Activated naive CD4-positive, alpha-beta T cell treated with anti-CD3 and anti-CD28 coated beads for 36 hours (primary cell): ENCODE data around the gene PTDSS2. TPM values are rescaled to one million over a fixed set of nuclear protein-coding genes. Genes with fewer than 3 reads are reported as not detected.

Source experiments
- CTCF ChIA-PET: fragments of 350-600 bp; sonication (Branson Sonifier 250); formaldehyde crosslinking; loops from one replicate; lab custom pipeline; 2021; ENCODE audit warnings: antibody characterized with exemption; lab: Charles Lee
- DNase-seq: peaks from one replicate; pipeline ENCODE4 v3.0.0-alpha.2; 2020
- H3K27ac Mint-ChIP-seq: one replicate; pipeline ENCODE4 v1.8.0; 2021; ENCODE audit warnings: mild to moderate bottlenecking, mixed read lengths
- H3K27me3 Mint-ChIP-seq: one replicate; pipeline ENCODE4 v1.8.0; 2021; ENCODE audit warnings: low read depth, mixed read lengths
- H3K36me3 Mint-ChIP-seq: one replicate; pipeline ENCODE4 v1.8.0; 2021; ENCODE audit warnings: low read depth, mixed read lengths
- H3K4me1 Mint-ChIP-seq: one replicate; pipeline ENCODE4 v1.8.0; 2021; ENCODE audit warnings: low read depth, mixed read lengths
- H3K4me3 Mint-ChIP-seq: one replicate; pipeline ENCODE4 v1.8.0; 2021; ENCODE audit warnings: mild to moderate bottlenecking, moderate library complexity, mixed read lengths
- H3K9me3 Mint-ChIP-seq: one replicate; pipeline ENCODE4 v1.8.0; 2021; ENCODE audit warnings: mixed read lengths
- intact Hi-C: fragments of 100-400 bp; cut with micrococcal nuclease; formaldehyde crosslinking; loops from one replicate; pipeline ENCODE4 v1.15.1; 2023
- total RNA-seq, 2 experiments: library from RNA; stranded (reverse); gene quantifications; one replicate each; pipeline ENCODE4 v1.2.3, GENCODE V29; 2021

The PTDSS2 gene
- total RNA-seq, 2 experiments from 2014 or later = 12.1 to 15.0 TPM

GRCh38 chr11:495537-495931 is 45.5 kb downstream of the PTDSS2 start:
- intact Hi-C loops = no loop called here
- Mint-ChIP-seq H3K4me3 (no peak overlapping the region), H3K4me1 (peaks cover 4% of the 10 kb centered on the region), H3K9me3 (no peaks in the 10 kb centered on the region), H3K27me3 (no peaks in the 10 kb centered on the region), H3K27ac (no peak overlapping the region), H3K36me3 (peaks cover 32% of the 10 kb centered on the region)
- CTCF ChIA-PET = no interaction called here
- DNase-seq = no peak

GRCh38 chr11:496834-497564 is 46.9 kb downstream of the PTDSS2 start:
- CTCF ChIA-PET = no interaction called here
- DNase-seq = no peak
- Mint-ChIP-seq H3K36me3 (peaks cover 34% of the 10 kb centered on the region), H3K4me1 (peaks cover 4% of the 10 kb centered on the region), H3K9me3 (no peaks in the 10 kb centered on the region), H3K27ac (no peak overlapping the region), H3K27me3 (no peaks in the 10 kb centered on the region), H3K4me3 (no peak overlapping the region)
- intact Hi-C loops = no loop called here

- no peaks in the 10 kb centered on the region for H3K27me3 Mint-ChIP-seq
- no peak for DNase-seq
- H3K4me3 Mint-ChIP-seq = no peak overlapping the region
- intact Hi-C loops = no loop called here
- peaks cover 4% of the 10 kb centered on the region for H3K4me1 Mint-ChIP-seq
- CTCF ChIA-PET = no interaction called here
- no peaks in the 10 kb centered on the region for H3K9me3 Mint-ChIP-seq
- H3K27ac Mint-ChIP-seq = no peak overlapping the region
- peaks cover 32% of the 10 kb centered on the region for H3K36me3 Mint-ChIP-seq
These were observed 47.7 kb downstream of the PTDSS2 start for GRCh38 chr11:497565-498296.

GRCh38 chr11:498297-499181 is 48.5 kb downstream of the PTDSS2 start:
- H3K27ac Mint-ChIP-seq = no peak overlapping the region
- peaks cover 6% of the 10 kb centered on the region for H3K4me1 Mint-ChIP-seq
- intact Hi-C loops = no loop called here
- DNase-seq = no peak
- no peaks in the 10 kb centered on the region for H3K27me3 Mint-ChIP-seq
- peaks cover 32% of the 10 kb centered on the region for H3K36me3 Mint-ChIP-seq
- H3K4me3 Mint-ChIP-seq = no peak overlapping the region
- H3K9me3 Mint-ChIP-seq = no peaks in the 10 kb centered on the region
- CTCF ChIA-PET = interaction anchor here (1.1 kb wide), 1 partner anchor 21 kb away, joined by 3 read pairs; no protein-coding TSS in a partner anchor

- CTCF ChIA-PET = interaction anchor here (1.1 kb wide), 1 partner anchor 20 kb away, joined by 3 read pairs; no protein-coding TSS in a partner anchor
- Mint-ChIP-seq H3K27me3 (no peaks in the 10 kb centered on the region), H3K9me3 (no peaks in the 10 kb centered on the region), H3K4me3 (no peak overlapping the region), H3K4me1 (peaks cover 10% of the 10 kb centered on the region), H3K27ac (no peak overlapping the region), H3K36me3 (peaks cover 31% of the 10 kb centered on the region)
- no peak for DNase-seq
- intact Hi-C loops = no loop called here
These were observed 49.4 kb downstream of the PTDSS2 start for GRCh38 chr11:499201-500076.

GRCh38 chr11:501001-501682 is 51.1 kb downstream of the PTDSS2 start:
- intact Hi-C loops = no loop called here
- CTCF ChIA-PET = interaction anchor here (0.9 kb wide), 1 partner anchor 18 kb away, joined by 3 read pairs; no protein-coding TSS in a partner anchor
- no peak overlapping the region for H3K27ac Mint-ChIP-seq
- H3K9me3 Mint-ChIP-seq = no peaks in the 10 kb centered on the region
- H3K4me3 Mint-ChIP-seq = no peak overlapping the region
- DNase-seq = no peak
- H3K27me3 Mint-ChIP-seq = no peaks in the 10 kb centered on the region
- peaks cover 31% of the 10 kb centered on the region for H3K36me3 Mint-ChIP-seq
- peaks cover 22% of the 10 kb centered on the region for H3K4me1 Mint-ChIP-seq

- CTCF ChIA-PET = interaction anchor here (0.9 kb wide), 1 partner anchor 17 kb away, joined by 3 read pairs; no protein-coding TSS in a partner anchor
- Mint-ChIP-seq H3K27me3 (no peaks in the 10 kb centered on the region), H3K9me3 (no peaks in the 10 kb centered on the region), H3K4me3 (no peak overlapping the region), H3K36me3 (peaks cover 31% of the 10 kb centered on the region), H3K4me1 (peaks cover 22% of the 10 kb centered on the region), H3K27ac (no peak overlapping the region)
- intact Hi-C loops = no loop called here
- DNase-seq = no peak
These were observed 51.7 kb downstream of the PTDSS2 start for GRCh38 chr11:501683-502287.

GRCh38 chr11:502288-503178 is 52.5 kb downstream of the PTDSS2 start:
- DNase-seq = no peak
- Mint-ChIP-seq H3K36me3 (peaks cover 23% of the 10 kb centered on the region), H3K27me3 (no peaks in the 10 kb centered on the region), H3K27ac (no peak overlapping the region), H3K9me3 (no peaks in the 10 kb centered on the region), H3K4me3 (no peak overlapping the region), H3K4me1 (peaks cover 18% of the 10 kb centered on the region)
- CTCF ChIA-PET = interaction anchor here (0.9 kb wide), 1 partner anchor 17 kb away, joined by 3 read pairs; no protein-coding TSS in a partner anchor
- intact Hi-C loops = no loop called here

GRCh38 chr11:503179-503981 is 53.3 kb downstream of the PTDSS2 start:
- DNase-seq = no peak
- H3K4me1 Mint-ChIP-seq = peaks cover 22% of the 10 kb centered on the region
- H3K4me3 Mint-ChIP-seq = no peak overlapping the region
- no peaks in the 10 kb centered on the region for H3K9me3 Mint-ChIP-seq
- no peaks in the 10 kb centered on the region for H3K27me3 Mint-ChIP-seq
- intact Hi-C loops = no loop called here
- no peak overlapping the region for H3K27ac Mint-ChIP-seq
- CTCF ChIA-PET = interaction anchor here (0.6 kb wide), 1 partner anchor 33 kb away, joined by 3 read pairs; no protein-coding TSS in a partner anchor
- peaks cover 18% of the 10 kb centered on the region for H3K36me3 Mint-ChIP-seq
